SK-N-SH (cell line): ENCODE data around the gene BRAF. TPM values are rescaled to one million over a fixed set of nuclear protein-coding genes. Genes with fewer than 3 reads are reported as not detected.
A peak's percentile ranks its signal among the peaks of the same experiment; 100 is the strongest.

Experiments
- CTCF ChIA-PET: fragments of 300-600, 350-600 bp; formaldehyde crosslinking; extraction: SDS; loops from one replicate; lab custom pipeline; 2021; lab: Yijun Ruan, JAX
- POLR2A ChIA-PET: fragments of 350-600 bp; sonication (Branson Sonifier 250); formaldehyde crosslinking; extraction: SDS; loops from one replicate; lab custom pipeline; 2020; ENCODE audit warnings: antibody characterized with exemption, inconsistent platforms; lab: Yijun Ruan, JAX
- DNase-seq: peaks from one replicate; pipeline ENCODE4 v3.0.0; 2012
- H2AFZ ChIP-seq: fragments of 200-600 bp; sonication (generic); 2 replicates; pipeline ENCODE4 v1.8.1; 2016; ENCODE audit warnings: antibody characterized with exemption, mild to moderate bottlenecking, low read depth
- H3F3A ChIP-seq: fragments of 200-600 bp; sonication (generic); replicated peaks from 2 replicates; pipeline ENCODE3; 2016; ENCODE audit warnings: antibody characterized with exemption, mild to moderate bottlenecking; ENCODE audit not compliant: insufficient read depth
- H3K27ac ChIP-seq, 2 experiments: fragments of 200-500 bp in 1 of 2; fragments of 200-600 bp in 1 of 2; sonication (Bioruptor generic) in 1 of 2; sonication (generic), shearing (Covaris generic) in 1 of 2; 2 replicates each; pipeline versions ENCODE4 v1.5.1 to v1.6.1; 2014 to 2016; ENCODE audit warnings: low read depth in 2 of 2, inconsistent platforms in 1 of 2, low read length in 1 of 2, mild to moderate bottlenecking in 1 of 2, mixed read lengths in 1 of 2
- H3K27me3 ChIP-seq: fragments of 200-600 bp; sonication (generic), shearing (Covaris generic); 2 replicates; pipeline ENCODE4 v1.6.1; 2016; ENCODE audit warnings: mixed run types; ENCODE audit not compliant: insufficient read depth
- H3K36me3 ChIP-seq, 2 experiments: fragments of 200-500 bp in 1 of 2; fragments of 200-600 bp in 1 of 2; sonication (Bioruptor generic) in 1 of 2; sonication (generic) in 1 of 2; replicated peaks in 1 of 2; 2 replicates each; pipeline versions ENCODE3 to v1.5.1; 2014 to 2016; ENCODE audit warnings: low read length in 1 of 2, mild to moderate bottlenecking in 1 of 2; ENCODE audit not compliant: insufficient read depth in 2 of 2, control insufficient read depth in 1 of 2
- H3K4me1 ChIP-seq, 2 experiments: fragments of 200-500 bp in 1 of 2; fragments of 200-600 bp in 1 of 2; sonication (Bioruptor generic) in 1 of 2; sonication (generic), shearing (Covaris generic) in 1 of 2; 2 replicates each; pipeline versions ENCODE4 v1.5.1 to v1.6.1; 2014 to 2016; ENCODE audit warnings: low read depth in 1 of 2, low read length in 1 of 2, mixed run types in 1 of 2; ENCODE audit not compliant: insufficient read depth in 2 of 2, control insufficient read depth in 1 of 2
- H3K4me2 ChIP-seq: fragments of 200-600 bp; sonication (generic), shearing (Covaris generic); 2 replicates; pipeline ENCODE4 v1.6.1; 2017; ENCODE audit warnings: mixed run types
- H3K4me3 ChIP-seq, 2 experiments: fragments of 200-500 bp in 1 of 2; fragments of 200-600 bp in 1 of 2; sonication (Bioruptor generic) in 1 of 2; sonication (generic), shearing (Covaris generic) in 1 of 2; 2 replicates each; pipeline versions ENCODE4 v1.5.1 to v1.8.1; 2014 to 2016; ENCODE audit warnings: low read depth in 2 of 2, inconsistent platforms in 1 of 2, low read length in 1 of 2, mild to moderate bottlenecking in 1 of 2, mixed read lengths in 1 of 2, moderate library complexity in 1 of 2
- H3K79me2 ChIP-seq: fragments of 200-600 bp; sonication (generic); 2 replicates; pipeline ENCODE4 v1.8.1; 2017; ENCODE audit warnings: mild to moderate bottlenecking; ENCODE audit not compliant: insufficient read depth
- H3K9ac ChIP-seq: fragments of 200-600 bp; sonication (generic); 2 replicates; pipeline ENCODE4 v1.6.1; 2017; ENCODE audit warnings: mixed run types
- H3K9me2 ChIP-seq: fragments of 200-600 bp; sonication (generic); 2 replicates; pipeline ENCODE4 v1.6.1; 2017; ENCODE audit warnings: mixed run types
- H3K9me3 ChIP-seq: fragments of 200-600 bp; sonication (generic); 2 replicates; pipeline ENCODE4 v1.6.1; 2017; ENCODE audit warnings: mixed run types, mild to moderate bottlenecking, moderate library complexity
- H4K20me1 ChIP-seq: fragments of 200-600 bp; sonication (generic); 2 replicates; pipeline ENCODE4 v1.6.1; 2017; ENCODE audit warnings: mild to moderate bottlenecking, mixed run types; ENCODE audit not compliant: insufficient read depth
- CHD2 ChIP-seq: fragments of 150-350 bp; IDR thresholded peaks from 2 replicates; pipeline ENCODE4 v1.6.1; 2018; ENCODE audit warnings: low read length; ENCODE audit not compliant: partially characterized antibody
- CTCF ChIP-seq: fragments of 200-600 bp; sonication (generic); IDR thresholded peaks from 2 replicates; pipeline ENCODE4 v1.6.1; 2017; ENCODE audit warnings: antibody characterized with exemption, mild to moderate bottlenecking, moderate library complexity
- EP300 ChIP-seq, 2 experiments: IDR thresholded peaks; 2 replicates each; pipeline versions ENCODE4 v1.4.0 to v1.6.1; 2012; ENCODE audit warnings: borderline replicate concordance in 1 of 2, low read depth in 1 of 2, low read length in 1 of 2
- FOXJ3 ChIP-seq: sonication (generic); formaldehyde crosslinking; IDR thresholded peaks from 2 replicates; pipeline ENCODE4 v1.5.1; 2020; ENCODE audit warnings: mild to moderate bottlenecking, missing genetic modification reagents
- GATA2 ChIP-seq: sonication (generic); formaldehyde crosslinking; IDR thresholded peaks from 2 replicates; pipeline ENCODE4 v1.5.0; 2020; ENCODE audit warnings: mild to moderate bottlenecking, missing genetic modification reagents
- MEF2A ChIP-seq: IDR thresholded peaks from 2 replicates; pipeline ENCODE4 v1.4.0; 2012; ENCODE audit warnings: low read depth, borderline replicate concordance
- MXI1 ChIP-seq: IDR thresholded peaks from 2 replicates; pipeline ENCODE4 v1.6.1; 2012; ENCODE audit warnings: mild to moderate bottlenecking, low read depth, low read length, improper control_type of control experiment
- NRF1 ChIP-seq: IDR thresholded peaks from 2 replicates; pipeline ENCODE4 v1.6.1; 2012; ENCODE audit warnings: low read depth, mild to moderate bottlenecking, low read length
- RAD21 ChIP-seq: IDR thresholded peaks from 2 replicates; pipeline ENCODE4 v1.6.1; 2012; ENCODE audit warnings: mild to moderate bottlenecking, low read length
- RCOR1 ChIP-seq: fragments of 150-350 bp; IDR thresholded peaks from 2 replicates; pipeline ENCODE4 v1.6.1; 2017; ENCODE audit warnings: antibody characterized with exemption, low read length
- REST ChIP-seq: IDR thresholded peaks from 2 replicates; pipeline ENCODE4 v1.6.1; 2012; ENCODE audit warnings: mild to moderate bottlenecking, low read depth, low read length, moderate library complexity
- RFX5 ChIP-seq: IDR thresholded peaks from 2 replicates; pipeline ENCODE4 v1.6.1; 2012; ENCODE audit warnings: mild to moderate bottlenecking, improper control_type of control experiment, low read length
- RXRA ChIP-seq: IDR thresholded peaks from 2 replicates; pipeline ENCODE4 v1.4.0; 2012; ENCODE audit warnings: low read depth, mild to moderate bottlenecking, borderline replicate concordance
- SIN3A ChIP-seq: IDR thresholded peaks from 2 replicates; pipeline ENCODE4 v1.6.1; 2012; ENCODE audit warnings: low read depth, mild to moderate bottlenecking, low read length, moderate library complexity, borderline replicate concordance
- SMC3 ChIP-seq: IDR thresholded peaks from 2 replicates; pipeline ENCODE4 v1.6.1; 2012; ENCODE audit warnings: low read depth, low read length, improper control_type of control experiment
- TAF1 ChIP-seq: IDR thresholded peaks from 2 replicates; pipeline ENCODE4 v1.6.1; 2012; ENCODE audit warnings: low read depth, mild to moderate bottlenecking, low read length, moderate library complexity, borderline replicate concordance
- TCF12 ChIP-seq: IDR thresholded peaks from 2 replicates; pipeline ENCODE4 v1.4.0; 2012
- YY1 ChIP-seq: IDR thresholded peaks from 2 replicates; pipeline ENCODE4 v1.4.0; 2012; ENCODE audit warnings: low read depth, mild to moderate bottlenecking
- WGBS: methylation state at CpG from one replicate; pipeline ENCODE4 v1.1.6; 2017; ENCODE audit warnings: low lambda C conversion rate; 5-methylcytosine and 5-hydroxymethylcytosine counted together
- polyA plus RNA-seq, 3 experiments: library from polyadenylated mRNA; depleted of rRNA; stranded (reverse); fragments of >200 nt; gene quantifications; 2 replicates each; pipeline ENCODE4 v1.2.3, GENCODE V29; 2012

The BRAF gene
- polyA plus RNA-seq, 1 of the 3 experiments (the other 2 are of a cell fraction), result 5.2 TPM

- Histone ChIP-seq H3K4me2 (no peak overlapping the region), H3K27me3 (no peaks in the 10 kb centered on the region), H3K9ac (no peak overlapping the region), H2AFZ (peak overlapping the region; percentile 98; the same call in 1 of the 2 replicates), H3K4me3 (no peak overlapping the region), H3K9me3 (no peaks in the 10 kb centered on the region), H3K4me1 (peaks cover 10 to 22% of the 10 kb centered on the region in 2 experiments; a peak in 3 of 4 replicates), H3K36me3 (no peaks in the 10 kb centered on the region), H3K27ac (no peak overlapping the region), H3K9me2 (no peaks in the 10 kb centered on the region), H3F3A (peaks cover 7% of the 10 kb centered on the region), H3K79me2 (peaks cover 33% of the 10 kb centered on the region), H4K20me1 (peaks cover 24% of the 10 kb centered on the region)
- DNase-seq, result no peak
- CTCF ChIA-PET, result interaction anchor here (0.7 to 3.8 kb wide), 4 partner anchors 84 to 345 kb away, joined by 3 to 18 read pairs (median 4); no protein-coding TSS in a partner anchor
- POLR2A ChIA-PET, result no interaction called here
- TF ChIP-seq SMC3, result no peak
- WGBS, result 95% methylated on average over 7 of the region's 7 CpGs
Observed at GRCh38 chr7:140926021-140926817, 1.5 kb upstream of the BRAF start.

GRCh38 chr7:140924019-140924820, 509 bp downstream of the BRAF start:
- Histone ChIP-seq H3F3A (peaks cover 7% of the 10 kb centered on the region), H4K20me1 (peaks cover 44% of the 10 kb centered on the region), H3K9ac (peak overlapping the region; percentile 97), H3K9me2 (no peaks in the 10 kb centered on the region), H3K27me3 (no peaks in the 10 kb centered on the region), H2AFZ (peak overlapping the region; percentile 87), H3K79me2 (peaks cover 53% of the 10 kb centered on the region), H3K9me3 (no peaks in the 10 kb centered on the region), H3K4me1 (peaks cover 11 to 32% of the 10 kb centered on the region in 2 experiments; a peak in 3 of 4 replicates), H3K4me2 (peak overlapping the region; percentile 85), H3K36me3 (no peaks in the 10 kb centered on the region), H3K4me3 (peak overlapping the region; percentile 98 to 100), H3K27ac (peak overlapping the region; percentile 92 to 97)
- 1% methylated on average over 38 of the region's 69 CpGs for WGBS
- DNase-seq, result peak; percentile 94
- ChIA-PET CTCF (interaction anchor here (0.5 to 2.6 kb wide), 21 partner anchors 8 to 814 kb away, joined by 3 to 15 read pairs (median 4); partner anchors contain the start of genes MRPS33, NDUFB2 and SSBP1), POLR2A (interaction anchor here (1.0 to 2.1 kb wide), 3 partner anchors 68 to 113 kb away, joined by 3 to 10 read pairs (median 8); partner anchors contain the start of gene MRPS33)
- peak; percentile 27; the same call in 1 of the 2 replicates for TF ChIP-seq SMC3
- TF ChIP-seq RFX5, result 0 out of 2 replicates have a peak, but pooled peaks have one; percentile 17
- peak; percentile 72 for TF ChIP-seq CTCF
- TF ChIP-seq RXRA, result no peak
- 0 out of 2 replicates have a peak, but pooled peaks have one; percentile 17 for TF ChIP-seq REST
- peak; percentile 36; the same call in 1 of the 2 replicates for TF ChIP-seq MXI1
- peak; percentile 66; the same call in 1 of the 2 replicates for TF ChIP-seq TAF1
- TF ChIP-seq RCOR1, result no peak
- peak; percentile 40 for TF ChIP-seq RAD21
- TF ChIP-seq TCF12, result no peak; the same call in 1 of the 2 replicates
- peak; percentile 48; the same call in 1 of the 2 replicates for TF ChIP-seq SIN3A
- 0 out of 2 replicates have a peak, but pooled peaks have one; percentile 13 for TF ChIP-seq FOXJ3 (CRISPR knock-in tag)
- TF ChIP-seq YY1, result peak; percentile 92
- peak; percentile 52 for TF ChIP-seq CHD2
- TF ChIP-seq NRF1, result no peak
- no peak for TF ChIP-seq MEF2A
- peak; percentile 11; the same call in 1 of the 2 replicates for TF ChIP-seq GATA2 (CRISPR knock-in tag)
- TF ChIP-seq EP300 (IDR thresholded peaks at IDR 0.05; ENCODE audit: borderline replicate concordance in 1 of 2, low read depth in 1 of 2, low read length in 1 of 2), result no peak
